Activated CD4-positive, alpha-beta T cell treated with anti-CD3 and anti-CD28 coated beads, Interleukin-2, Interleukin-6, amounts not matched to agents 100 ng/mL and 50 ng/mL, durations not matched to agents 16 hours and 8 hours (primary cell): Measurements from ENCODE around the gene GDF3.
A peak's percentile ranks its signal among the peaks of the same experiment; 100 is the strongest.

Experiments
- DNase-seq: peaks from one replicate; pipeline ENCODE4 v3.0.0-alpha.2; 2020

The GDF3 gene

GRCh38 chr12:7666595-7666994 lies 29.0 kb downstream of the GDF3 start:
- DNase-seq = no peak

- DNase-seq = no peak
Observed at GRCh38 chr12:7661741-7662140, 33.8 kb downstream of the GDF3 start.

- no peak for DNase-seq
Observed at GRCh38 chr12:7656121-7656520, 39.5 kb downstream of the GDF3 start.

- no peak for DNase-seq
Observed at GRCh38 chr12:7650091-7650490, 45.5 kb downstream of the GDF3 start.

GRCh38 chr12:7647071-7647470 lies 48.5 kb downstream of the GDF3 start:
- no peak for DNase-seq

GRCh38 chr12:7646178-7646475 lies 49.4 kb downstream of the GDF3 start:
- no peak for DNase-seq

GRCh38 chr12:7645395-7646177 lies 50.0 kb downstream of the GDF3 start:
- peak; percentile 45 for DNase-seq

GRCh38 chr12:7642876-7643309 lies 52.7 kb downstream of the GDF3 start:
- peak; percentile 78 for DNase-seq

GRCh38 chr12:7642287-7642686 lies 53.3 kb downstream of the GDF3 start:
- DNase-seq = no peak

GRCh38 chr12:7640123-7640995 lies 55.2 kb downstream of the GDF3 start:
- peak; percentile 54 for DNase-seq
